GM19455 (cell line): ENCODE data around the gene ARF6.
"Not testable (repeated sequence)": the region's sequence is repeated elsewhere in the genome, so short reads cannot be mapped to it uniquely, and the experiment has no call there.

Source experiments
- ATAC-seq: cut with Tn5 transposase; IDR thresholded peaks from one replicate; pipeline ENCODE4 v1.9.1; 2021; ENCODE audit not compliant: unreplicated experiment

Gene ARF6

GRCh38 chr14:49875640-49876198 lies 17.2 kb upstream of the ARF6 start:
- ATAC-seq: no peak

DNA sequence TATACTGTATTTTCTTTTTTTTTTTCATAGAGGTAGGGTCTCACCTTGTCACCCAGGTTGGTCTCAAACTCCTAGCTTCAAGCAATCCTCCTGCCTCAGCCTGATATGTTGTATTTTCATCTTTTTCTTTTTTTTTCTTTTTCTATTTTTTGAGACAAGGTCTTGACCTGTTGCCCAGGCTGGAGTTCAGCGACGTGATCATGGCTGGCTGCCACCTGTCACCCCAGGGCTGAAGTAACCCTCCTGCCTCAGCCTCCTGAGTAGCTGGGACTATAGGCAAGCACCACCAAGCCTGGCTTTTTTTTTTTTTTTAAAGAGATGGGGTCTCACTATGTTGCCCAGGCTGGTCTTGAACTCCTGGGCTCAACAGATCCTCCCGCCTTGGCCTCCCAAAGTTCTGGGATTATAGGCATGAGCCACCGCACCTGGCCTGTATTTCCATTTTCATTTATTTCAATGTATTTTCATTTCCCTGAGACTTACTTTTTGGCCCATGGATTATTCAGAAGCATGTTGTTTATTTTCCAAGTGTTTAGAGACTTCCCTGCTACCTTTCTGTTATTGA lies 16.2 kb upstream of the ARF6 start:
- ATAC-seq: no peak

DNA sequence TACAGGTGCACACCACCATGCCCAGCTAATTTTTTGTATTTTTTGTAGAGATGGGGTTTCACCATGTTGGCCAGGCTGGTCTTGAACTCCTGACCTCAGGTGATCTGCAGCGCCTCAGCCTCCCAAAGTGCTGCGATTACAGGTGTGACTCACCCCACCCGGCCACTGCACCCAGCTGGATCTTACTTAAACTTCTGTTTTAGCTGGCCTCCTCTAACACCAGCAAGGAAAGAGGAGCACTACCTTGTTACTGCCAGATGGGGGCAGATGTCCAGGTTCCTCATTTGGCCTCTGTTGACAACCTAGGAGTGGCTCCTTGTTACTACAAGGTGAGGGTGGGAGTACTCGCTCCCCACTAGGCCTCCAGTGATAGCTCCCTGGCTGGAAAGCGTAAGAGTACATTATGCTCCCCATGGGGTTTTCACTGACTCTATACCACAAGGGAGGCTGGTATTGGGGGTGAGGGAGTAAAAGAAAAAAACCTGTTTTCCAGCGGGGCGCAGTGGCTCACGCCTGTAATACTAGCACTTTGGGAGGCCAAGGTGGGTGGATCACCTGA lies 13.2 kb upstream of the ARF6 start:
- ATAC-seq: peak; percentile 85

DNA sequence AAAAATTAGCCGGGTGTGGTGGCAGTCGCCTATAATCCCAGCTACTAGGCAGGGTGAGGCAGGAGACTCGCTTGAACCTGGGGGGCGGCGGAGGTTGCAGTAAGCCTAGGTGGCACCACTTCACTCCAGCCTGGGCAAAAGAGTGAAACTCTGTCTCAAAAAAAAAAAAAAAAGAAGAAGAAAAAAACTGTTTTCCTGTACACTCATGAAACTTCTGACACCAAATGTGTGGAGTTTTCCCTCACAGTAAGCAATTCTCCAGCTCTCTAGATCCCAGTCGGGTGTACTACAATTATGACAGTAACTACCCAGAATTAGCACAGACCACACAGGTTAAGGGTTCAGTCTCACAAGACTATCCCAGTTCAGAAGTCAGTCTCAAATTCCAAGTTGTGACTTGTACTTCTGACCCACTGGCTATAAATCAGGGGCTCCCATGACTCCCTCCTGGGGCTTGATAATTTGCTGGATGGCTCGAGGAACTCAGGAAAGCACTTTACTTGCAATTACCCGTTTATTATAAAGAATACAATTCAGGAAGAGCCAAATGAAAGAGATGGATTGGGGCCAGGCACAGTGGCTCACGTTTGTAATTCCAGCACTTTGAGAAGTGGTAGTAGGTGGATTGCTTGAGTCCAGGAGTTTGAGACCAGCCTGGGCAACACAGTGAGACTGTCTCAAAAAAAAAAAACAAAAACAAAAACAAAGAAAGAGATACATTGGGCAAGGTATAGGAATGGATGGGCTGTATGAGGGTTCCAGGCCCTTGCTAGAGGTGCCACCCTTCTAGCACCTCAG lies 12.4 kb upstream of the ARF6 start:
- ATAC-seq: no peak

DNA sequence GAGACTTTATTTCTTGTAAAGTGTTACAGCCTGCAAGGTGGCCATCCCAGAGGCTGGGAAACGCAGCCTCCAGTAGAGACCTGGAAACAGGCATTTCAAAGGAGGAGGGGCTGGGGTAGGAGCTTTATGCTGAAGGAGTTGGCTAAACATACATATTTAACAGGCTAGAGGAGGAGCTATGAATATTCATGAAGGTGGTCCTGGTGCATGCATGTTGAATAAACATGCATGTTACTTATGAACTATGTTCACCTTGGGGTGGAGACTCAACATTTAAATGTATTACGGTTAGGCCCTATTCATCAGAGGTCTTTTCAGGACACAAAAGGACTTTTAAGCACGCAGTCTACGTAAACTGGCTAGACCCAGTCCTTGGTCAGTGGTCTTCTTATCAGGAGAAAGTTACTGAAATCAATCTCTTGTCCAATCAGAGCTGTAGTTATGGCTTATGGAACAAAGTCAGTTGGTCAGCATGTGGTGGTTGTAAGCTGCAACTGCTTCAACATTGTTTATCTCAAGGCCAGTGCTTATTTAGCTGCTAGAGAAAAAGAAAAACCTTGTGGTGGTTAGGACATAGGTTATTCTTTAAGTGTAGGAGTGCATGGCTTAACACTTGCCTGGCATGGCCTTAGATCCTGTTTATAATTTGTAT lies 11.4 kb upstream of the ARF6 start:
- ATAC-seq: no peak

- no peak for ATAC-seq
Measured at GRCh38 chr14:49882826-49883694, 9.8 kb upstream of the ARF6 start.

- no peak for ATAC-seq
Measured at GRCh38 chr14:49886523-49886922, 6.4 kb upstream of the ARF6 start.

GRCh38 chr14:49888293-49888692 lies 4.6 kb upstream of the ARF6 start:
- ATAC-seq: no peak

- ATAC-seq: peak; percentile 34
Measured at GRCh38 chr14:49892301-49892635, 614 bp upstream of the ARF6 start.

DNA sequence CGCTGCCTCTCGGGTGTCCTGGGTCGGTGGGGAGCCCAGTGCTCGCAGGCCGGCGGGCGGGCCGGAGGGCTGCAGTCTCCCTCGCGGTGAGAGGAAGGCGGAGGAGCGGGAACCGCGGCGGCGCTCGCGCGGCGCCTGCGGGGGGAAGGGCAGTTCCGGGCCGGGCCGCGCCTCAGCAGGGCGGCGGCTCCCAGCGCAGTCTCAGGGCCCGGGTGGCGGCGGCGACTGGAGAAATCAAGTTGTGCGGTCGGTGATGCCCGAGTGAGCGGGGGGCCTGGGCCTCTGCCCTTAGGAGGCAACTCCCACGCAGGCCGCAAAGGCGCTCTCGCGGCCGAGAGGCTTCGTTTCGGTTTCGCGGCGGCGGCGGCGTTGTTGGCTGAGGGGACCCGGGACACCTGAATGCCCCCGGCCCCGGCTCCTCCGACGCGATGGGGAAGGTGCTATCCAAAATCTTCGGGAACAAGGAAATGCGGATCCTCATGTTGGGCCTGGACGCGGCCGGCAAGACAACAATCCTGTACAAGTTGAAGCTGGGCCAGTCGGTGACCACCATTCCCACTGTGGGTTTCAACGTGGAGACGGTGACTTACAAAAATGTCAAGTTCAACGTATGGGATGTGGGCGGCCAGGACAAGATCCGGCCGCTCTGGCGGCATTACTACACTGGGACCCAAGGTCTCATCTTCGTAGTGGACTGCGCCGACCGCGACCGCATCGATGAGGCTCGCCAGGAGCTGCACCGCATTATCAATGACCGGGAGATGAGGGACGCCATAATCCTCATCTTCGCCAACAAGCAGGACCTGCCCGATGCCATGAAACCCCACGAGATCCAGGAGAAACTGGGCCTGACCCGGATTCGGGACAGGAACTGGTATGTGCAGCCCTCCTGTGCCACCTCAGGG lies 679 bp downstream of the ARF6 start:
- ATAC-seq: peak; percentile 46

DNA sequence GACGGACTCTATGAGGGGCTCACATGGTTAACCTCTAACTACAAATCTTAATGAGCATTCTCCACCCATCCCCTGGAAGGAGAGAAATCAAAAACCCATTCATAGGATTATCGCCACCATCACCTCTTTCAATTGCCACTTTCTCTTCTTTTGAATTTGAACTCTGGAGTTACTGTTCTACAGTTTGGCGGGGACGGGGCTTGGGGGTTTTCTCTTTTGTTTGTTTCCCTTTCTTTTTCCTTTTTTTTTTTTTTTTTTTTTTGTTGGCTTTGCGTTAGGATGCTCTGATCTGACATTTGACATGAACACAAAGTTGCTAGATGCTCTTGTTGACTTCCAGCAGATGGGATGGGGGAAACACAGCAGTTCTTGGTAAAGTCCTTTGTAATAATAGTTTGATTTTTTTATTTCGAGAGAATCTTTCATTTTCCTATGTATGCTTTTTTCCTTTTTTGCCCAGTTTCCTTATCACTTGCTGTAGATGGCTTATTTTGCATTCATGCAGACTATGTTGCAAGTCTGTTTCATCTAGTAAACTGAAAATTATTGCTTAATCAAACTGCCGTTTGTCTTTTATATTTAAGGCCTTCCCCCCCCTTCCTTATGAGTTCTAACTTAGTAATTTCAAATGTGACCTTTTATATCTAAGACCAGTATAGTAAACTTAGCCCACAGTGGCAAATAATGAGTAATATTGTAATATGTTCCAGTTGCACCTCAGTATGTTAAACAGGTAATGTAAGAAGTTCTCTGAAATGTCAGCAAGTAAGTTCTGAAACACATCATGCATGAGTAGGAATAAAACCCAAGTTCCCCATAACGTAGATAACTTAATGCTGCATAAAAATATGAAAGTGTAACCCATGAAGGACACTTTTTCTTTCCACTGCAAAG lies 1.6 kb downstream of the ARF6 start:
- ATAC-seq: not testable (repeated sequence)

- ATAC-seq: no peak
Measured at GRCh38 chr14:49895480-49895879, 2.6 kb downstream of the ARF6 start.

DNA sequence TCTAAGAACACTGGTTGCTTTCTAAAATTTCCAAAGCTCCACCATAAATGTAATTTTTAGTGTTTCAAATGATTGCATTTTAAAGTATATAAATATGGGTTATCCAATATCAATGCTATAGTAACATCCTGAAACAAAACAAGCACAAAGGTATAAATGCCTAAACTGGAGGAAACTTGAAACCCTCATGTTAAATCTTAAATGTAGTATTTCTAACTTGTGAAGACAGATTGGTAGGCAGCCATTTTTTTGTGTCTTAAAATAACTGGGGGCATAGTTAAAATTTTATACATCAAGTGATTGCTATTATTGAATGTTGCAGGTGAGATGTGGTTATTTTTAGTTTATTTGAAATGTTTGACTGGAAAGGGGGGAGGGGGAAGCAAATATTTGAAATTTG lies 3.4 kb downstream of the ARF6 start:
- not testable (repeated sequence) for ATAC-seq

DNA sequence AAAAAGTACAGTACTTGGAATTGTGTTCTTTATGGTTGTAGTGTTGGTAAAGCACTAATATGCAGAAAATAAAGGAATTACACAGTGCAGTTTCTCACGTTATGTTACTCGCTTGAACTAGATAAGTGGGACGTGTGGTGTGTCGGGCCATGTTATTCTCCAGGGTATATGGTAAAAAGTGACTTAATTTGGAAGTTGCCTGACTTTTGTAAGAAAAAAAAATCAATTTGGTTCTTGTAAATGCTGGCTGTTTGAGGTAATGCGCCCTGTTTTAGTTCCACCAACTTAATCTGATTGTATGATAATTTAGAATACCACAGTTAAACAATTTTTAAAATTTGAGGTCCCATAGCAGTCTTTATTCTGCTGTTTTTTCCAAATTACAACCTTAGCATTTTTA lies 4.1 kb downstream of the ARF6 start:
- no peak for ATAC-seq

DNA sequence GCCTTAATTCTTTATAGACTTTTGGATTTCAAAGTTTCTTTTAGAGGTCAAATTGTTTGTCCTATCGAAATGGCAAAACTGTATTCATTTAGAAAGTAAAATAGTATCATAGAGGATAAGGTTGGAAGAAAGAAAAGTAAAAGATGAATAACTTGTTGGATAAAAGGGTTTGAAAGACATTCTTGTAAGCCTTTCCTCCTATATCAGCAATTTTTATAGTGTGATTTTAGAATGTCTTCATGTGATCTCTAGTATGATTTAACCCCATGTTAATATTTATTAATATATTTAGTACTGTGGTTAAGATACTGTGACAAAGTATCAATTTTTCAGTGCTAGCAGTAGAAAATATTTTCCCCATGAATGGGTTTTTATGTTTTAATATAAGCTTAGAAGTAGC lies 4.5 kb downstream of the ARF6 start:
- no peak for ATAC-seq

DNA sequence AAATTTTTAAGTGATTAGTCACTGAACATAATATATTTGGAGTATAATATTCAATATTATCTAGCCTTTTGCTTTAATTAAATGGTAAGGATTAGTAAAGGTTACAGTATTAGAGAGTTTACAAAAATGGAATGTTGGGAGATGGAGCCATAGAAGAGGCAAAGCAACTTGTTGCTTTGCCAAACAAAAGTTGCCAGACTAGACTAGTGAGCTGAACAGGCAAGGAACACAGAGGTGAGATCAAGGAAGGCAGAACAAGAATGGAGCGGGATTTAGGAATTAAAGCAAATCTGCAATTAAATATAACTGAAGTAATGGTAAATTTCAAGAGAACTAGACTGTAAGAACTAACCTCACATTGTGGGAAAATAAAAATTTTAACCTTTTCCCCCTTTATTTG lies 5.1 kb downstream of the ARF6 start:
- no peak for ATAC-seq

DNA sequence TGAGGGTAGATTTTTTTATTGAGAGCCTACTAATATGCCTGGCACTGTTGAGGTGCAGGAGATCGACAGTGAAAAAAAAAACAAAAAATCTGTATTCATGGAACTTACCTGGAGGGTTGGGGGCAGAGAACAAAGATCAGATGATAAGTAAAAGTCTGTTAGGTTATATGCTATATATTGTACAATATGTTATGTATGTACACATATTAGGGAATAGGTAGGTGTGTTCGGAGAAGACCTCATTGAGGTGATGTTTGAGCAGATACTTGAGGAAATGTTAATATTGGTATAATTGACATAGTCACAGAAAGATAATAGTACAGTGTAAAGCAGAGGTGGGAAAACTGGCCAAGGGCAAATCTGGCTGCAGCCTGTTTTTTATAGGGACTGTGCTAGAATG lies 5.6 kb downstream of the ARF6 start:
- ATAC-seq: no peak

DNA sequence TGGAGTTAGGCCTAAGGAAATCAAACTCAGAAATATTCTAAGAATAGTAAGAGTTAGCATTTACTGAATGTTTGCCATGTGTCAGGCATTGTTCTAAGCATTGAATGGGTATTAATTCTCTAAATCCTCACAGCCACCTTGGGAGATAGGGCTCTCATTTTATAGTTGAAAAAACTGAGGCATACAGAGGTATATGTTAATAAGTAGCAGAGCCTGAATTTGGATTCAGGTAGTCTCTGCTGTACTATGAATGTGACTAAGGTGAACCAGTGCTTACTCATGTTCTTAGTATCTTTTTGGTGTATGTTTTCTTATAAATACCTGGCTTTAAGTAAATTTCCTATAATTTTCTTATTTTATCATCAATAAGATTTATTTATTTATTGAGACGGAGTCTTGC lies 8.1 kb downstream of the ARF6 start:
- ATAC-seq: no peak
